Measurements from ENCODE around the gene CDH16. TPM values are rescaled to one million over a fixed set of nuclear protein-coding genes. Genes with fewer than 3 reads are reported as not detected.
A peak's percentile ranks its signal among the peaks of the same experiment; 100 is the strongest.

Gene CDH16
- total and polyA plus RNA-seq, 2 of the 13 experiments (the other 11 are each of a cell fraction or from before 2014, with no cell fraction given), result 2.7 to 3.9 TPM

- TF ChIP-seq IRF9 (CRISPR knock-in tag; IDR thresholded peaks at IDR 0.05; ENCODE audit: borderline replicate concordance) (peak; percentile 74), ZFAT (CRISPR knock-in tag; conservative IDR thresholded peaks at IDR 0.05) (no peak), MYC (CRISPR knock-in tag; IDR thresholded peaks at IDR 0.05; ENCODE audit: borderline replicate concordance) (peak; percentile 54; the same call in 1 of the 2 replicates), ETV6 (CRISPR knock-in tag; conservative IDR thresholded peaks at IDR 0.05) (no peak), ZNF768 (CRISPR knock-in tag; IDR thresholded peaks at IDR 0.05) (0 out of 2 replicates have a peak, but pooled peaks have one; percentile 17), MIER2 (CRISPR knock-in tag; IDR thresholded peaks at IDR 0.05) (peak; percentile 85), ZNF329 (CRISPR knock-in tag; IDR thresholded peaks at IDR 0.05; ENCODE audit: low read depth) (no peak), SIX1 (CRISPR knock-in tag; IDR thresholded peaks at IDR 0.05; ENCODE audit: borderline replicate concordance) (peak; percentile 28; the same call in 1 of the 2 replicates), ZNF331 (CRISPR knock-in tag; IDR thresholded peaks at IDR 0.05) (peak; percentile 63; the same call in 1 of the 2 replicates), ELF4 (CRISPR knock-in tag; IDR thresholded peaks at IDR 0.05; ENCODE audit: borderline replicate concordance) (no peak), TFDP1 (CRISPR knock-in tag; IDR thresholded peaks at IDR 0.05; ENCODE audit: borderline replicate concordance) (no peak), ZNF33B (CRISPR knock-in tag; IDR thresholded peaks at IDR 0.05) (0 out of 2 replicates have a peak, but pooled peaks have one; percentile 66), SKI (IDR thresholded peaks at IDR 0.05; ENCODE audit: partially characterized antibody) (no peak), ARID4A (CRISPR knock-in tag; IDR thresholded peaks at IDR 0.05; ENCODE audit: borderline replicate concordance) (peak; percentile 74), RFXANK (CRISPR knock-in tag; IDR thresholded peaks at IDR 0.05) (no peak), ZNF746 (CRISPR knock-in tag; IDR thresholded peaks at IDR 0.05) (no peak; the same call in 1 of the 2 replicates), HINFP (CRISPR knock-in tag; IDR thresholded peaks at IDR 0.05; ENCODE audit: low read depth) (peak; percentile 72; the same call in 1 of the 2 replicates), KLF13 (CRISPR knock-in tag; IDR thresholded peaks at IDR 0.05) (no peak), SMARCE1 (IDR thresholded peaks at IDR 0.05; ENCODE audit: borderline replicate concordance) (no peak), BCL6 (CRISPR knock-in tag; IDR thresholded peaks at IDR 0.05) (no peak), MXD1 (CRISPR knock-in tag; IDR thresholded peaks at IDR 0.05) (no peak), KAT8 (CRISPR knock-in tag; IDR thresholded peaks at IDR 0.05) (peak; percentile 80)
These were observed 42.5 kb upstream of the CDH16 start, which contains the start of gene CES3 (continued) for GRCh38 chr16:66961065-66961744.

Data from HepG2 (cell line).